H1 (cell line): Measurements from ENCODE around the gene MGME1. TPM values are rescaled to one million over a fixed set of nuclear protein-coding genes. Genes with fewer than 3 reads are reported as not detected.

ENCODE experiments used
- BRCA1 ChIP-seq: IDR thresholded peaks from 2 replicates; pipeline ENCODE4 v1.6.1; 2012; ENCODE audit warnings: low read depth, low read length, improper control_type of control experiment
- FOSL1 ChIP-seq: IDR thresholded peaks from 2 replicates; pipeline ENCODE4 v1.6.1; 2011; ENCODE audit warnings: mild to moderate bottlenecking, low read depth, low read length, moderate library complexity; ENCODE audit not compliant: insufficient read depth
- HDAC2 ChIP-seq, 2 experiments: fragments of 300-600 bp in 1 of 2; sonication (generic) in 1 of 2; IDR thresholded peaks; 2 replicates each; pipeline ENCODE4 v1.6.1; 2011 to 2012; ENCODE audit warnings: low read depth in 2 of 2, low read length in 2 of 2, mild to moderate bottlenecking in 2 of 2, moderate library complexity in 2 of 2, borderline replicate concordance in 1 of 2, inconsistent platforms in 1 of 2
- MAFK ChIP-seq: IDR thresholded peaks from 2 replicates; pipeline ENCODE4 v1.6.1; 2012; ENCODE audit warnings: low read depth, mild to moderate bottlenecking, improper control_type of control experiment, low read length
- POLR2A ChIP-seq, 2 experiments: IDR thresholded peaks; 1 replicate in 1 of 2; 2 replicates in 1 of 2; pipeline ENCODE4 v1.6.1; 2011; ENCODE audit warnings: low read depth in 2 of 2, low read length in 2 of 2, mild to moderate bottlenecking in 2 of 2; ENCODE audit errors: control extremely low read depth in 1 of 2
- POLR2AphosphoS5 ChIP-seq: IDR thresholded peaks from 2 replicates; pipeline ENCODE4 v1.6.1; 2011; ENCODE audit warnings: low read depth, low read length
- SP1 ChIP-seq: IDR thresholded peaks from 2 replicates; pipeline ENCODE4 v1.6.1; 2011; ENCODE audit warnings: low read depth, low read length
- SRF ChIP-seq: IDR thresholded peaks from 2 replicates; pipeline ENCODE4 v1.6.1; 2011; ENCODE audit warnings: mild to moderate bottlenecking, low read depth, low read length, moderate library complexity
- ZNF274 ChIP-seq: IDR thresholded peaks from 2 replicates; pipeline ENCODE4 v1.7.0; 2012; ENCODE audit warnings: low read length, borderline replicate concordance; ENCODE audit errors: extremely low read depth
- polyA plus RNA-seq, 7 experiments: library from polyadenylated mRNA; depleted of rRNA in 3 of 7; stranded (reverse) in 5 of 7; unstranded in 2 of 7; fragments of >200 nt in 5 of 7; fragments of 200-250 nt in 2 of 7; gene quantifications; 1 replicate in 5 of 7; 2 replicates in 1 of 7; 4 replicates in 1 of 7; pipeline versions ENCODE4 v1.2.1 to v1.2.3, GENCODE V29; 2011 to 2013; ENCODE audit warnings: missing spikeins in 2 of 7, mixed read lengths in 2 of 7
- total RNA-seq: library from RNA; stranded (reverse); fragmentation: NEBNext Ultra II Directional; extraction: Animal tissue kit (Norgen Biotek cat#: 25700); gene quantifications from 2 replicates; pipeline ENCODE4 v1.2.1, GENCODE V29; 2021
- TF ChIP-seq, protein P1 (sequence below): fragments of 300-600 bp; sonication (generic); IDR thresholded peaks from 2 replicates; pipeline ENCODE4 v1.7.1; 2012; ENCODE audit warnings: low read length, moderate library complexity, mild to moderate bottlenecking, inconsistent platforms; ENCODE audit not compliant: insufficient replicate concordance

Gene MGME1
- total and polyA plus RNA-seq, 2 of the 8 experiments (the other 6 are each of a cell fraction or from before 2014, with no cell fraction given) = 27.7 to 59.0 TPM

DNA sequence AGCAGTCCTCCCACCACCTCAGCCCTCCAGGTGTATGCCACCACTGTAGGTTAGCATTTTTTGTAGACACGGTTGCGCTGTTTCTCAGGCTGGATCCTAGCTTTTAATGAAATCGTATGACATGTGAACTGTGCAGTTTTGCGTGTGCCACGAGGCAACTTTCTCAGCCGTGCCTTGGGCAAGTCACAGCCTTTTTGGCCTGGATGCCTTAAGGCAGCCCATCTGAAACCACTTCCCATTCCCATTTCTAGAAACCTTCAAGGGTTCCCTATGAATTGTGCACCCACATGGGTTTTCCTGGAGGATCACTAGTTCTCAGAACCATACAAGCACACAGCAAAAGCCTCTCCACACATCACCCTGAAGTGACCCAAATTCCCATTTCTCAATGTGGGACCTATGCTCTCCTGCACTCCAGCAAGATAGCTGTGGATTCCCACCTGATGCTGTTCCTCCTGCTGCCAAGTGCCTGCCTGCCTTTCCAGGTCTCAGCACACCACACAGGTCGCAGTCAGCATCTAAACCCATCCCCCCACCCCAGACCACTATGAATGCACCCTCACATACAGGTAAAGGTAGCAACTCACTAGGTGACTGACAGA lies 29.1 kb upstream of the MGME1 start (continued):
- TF ChIP-seq, protein P1, sequence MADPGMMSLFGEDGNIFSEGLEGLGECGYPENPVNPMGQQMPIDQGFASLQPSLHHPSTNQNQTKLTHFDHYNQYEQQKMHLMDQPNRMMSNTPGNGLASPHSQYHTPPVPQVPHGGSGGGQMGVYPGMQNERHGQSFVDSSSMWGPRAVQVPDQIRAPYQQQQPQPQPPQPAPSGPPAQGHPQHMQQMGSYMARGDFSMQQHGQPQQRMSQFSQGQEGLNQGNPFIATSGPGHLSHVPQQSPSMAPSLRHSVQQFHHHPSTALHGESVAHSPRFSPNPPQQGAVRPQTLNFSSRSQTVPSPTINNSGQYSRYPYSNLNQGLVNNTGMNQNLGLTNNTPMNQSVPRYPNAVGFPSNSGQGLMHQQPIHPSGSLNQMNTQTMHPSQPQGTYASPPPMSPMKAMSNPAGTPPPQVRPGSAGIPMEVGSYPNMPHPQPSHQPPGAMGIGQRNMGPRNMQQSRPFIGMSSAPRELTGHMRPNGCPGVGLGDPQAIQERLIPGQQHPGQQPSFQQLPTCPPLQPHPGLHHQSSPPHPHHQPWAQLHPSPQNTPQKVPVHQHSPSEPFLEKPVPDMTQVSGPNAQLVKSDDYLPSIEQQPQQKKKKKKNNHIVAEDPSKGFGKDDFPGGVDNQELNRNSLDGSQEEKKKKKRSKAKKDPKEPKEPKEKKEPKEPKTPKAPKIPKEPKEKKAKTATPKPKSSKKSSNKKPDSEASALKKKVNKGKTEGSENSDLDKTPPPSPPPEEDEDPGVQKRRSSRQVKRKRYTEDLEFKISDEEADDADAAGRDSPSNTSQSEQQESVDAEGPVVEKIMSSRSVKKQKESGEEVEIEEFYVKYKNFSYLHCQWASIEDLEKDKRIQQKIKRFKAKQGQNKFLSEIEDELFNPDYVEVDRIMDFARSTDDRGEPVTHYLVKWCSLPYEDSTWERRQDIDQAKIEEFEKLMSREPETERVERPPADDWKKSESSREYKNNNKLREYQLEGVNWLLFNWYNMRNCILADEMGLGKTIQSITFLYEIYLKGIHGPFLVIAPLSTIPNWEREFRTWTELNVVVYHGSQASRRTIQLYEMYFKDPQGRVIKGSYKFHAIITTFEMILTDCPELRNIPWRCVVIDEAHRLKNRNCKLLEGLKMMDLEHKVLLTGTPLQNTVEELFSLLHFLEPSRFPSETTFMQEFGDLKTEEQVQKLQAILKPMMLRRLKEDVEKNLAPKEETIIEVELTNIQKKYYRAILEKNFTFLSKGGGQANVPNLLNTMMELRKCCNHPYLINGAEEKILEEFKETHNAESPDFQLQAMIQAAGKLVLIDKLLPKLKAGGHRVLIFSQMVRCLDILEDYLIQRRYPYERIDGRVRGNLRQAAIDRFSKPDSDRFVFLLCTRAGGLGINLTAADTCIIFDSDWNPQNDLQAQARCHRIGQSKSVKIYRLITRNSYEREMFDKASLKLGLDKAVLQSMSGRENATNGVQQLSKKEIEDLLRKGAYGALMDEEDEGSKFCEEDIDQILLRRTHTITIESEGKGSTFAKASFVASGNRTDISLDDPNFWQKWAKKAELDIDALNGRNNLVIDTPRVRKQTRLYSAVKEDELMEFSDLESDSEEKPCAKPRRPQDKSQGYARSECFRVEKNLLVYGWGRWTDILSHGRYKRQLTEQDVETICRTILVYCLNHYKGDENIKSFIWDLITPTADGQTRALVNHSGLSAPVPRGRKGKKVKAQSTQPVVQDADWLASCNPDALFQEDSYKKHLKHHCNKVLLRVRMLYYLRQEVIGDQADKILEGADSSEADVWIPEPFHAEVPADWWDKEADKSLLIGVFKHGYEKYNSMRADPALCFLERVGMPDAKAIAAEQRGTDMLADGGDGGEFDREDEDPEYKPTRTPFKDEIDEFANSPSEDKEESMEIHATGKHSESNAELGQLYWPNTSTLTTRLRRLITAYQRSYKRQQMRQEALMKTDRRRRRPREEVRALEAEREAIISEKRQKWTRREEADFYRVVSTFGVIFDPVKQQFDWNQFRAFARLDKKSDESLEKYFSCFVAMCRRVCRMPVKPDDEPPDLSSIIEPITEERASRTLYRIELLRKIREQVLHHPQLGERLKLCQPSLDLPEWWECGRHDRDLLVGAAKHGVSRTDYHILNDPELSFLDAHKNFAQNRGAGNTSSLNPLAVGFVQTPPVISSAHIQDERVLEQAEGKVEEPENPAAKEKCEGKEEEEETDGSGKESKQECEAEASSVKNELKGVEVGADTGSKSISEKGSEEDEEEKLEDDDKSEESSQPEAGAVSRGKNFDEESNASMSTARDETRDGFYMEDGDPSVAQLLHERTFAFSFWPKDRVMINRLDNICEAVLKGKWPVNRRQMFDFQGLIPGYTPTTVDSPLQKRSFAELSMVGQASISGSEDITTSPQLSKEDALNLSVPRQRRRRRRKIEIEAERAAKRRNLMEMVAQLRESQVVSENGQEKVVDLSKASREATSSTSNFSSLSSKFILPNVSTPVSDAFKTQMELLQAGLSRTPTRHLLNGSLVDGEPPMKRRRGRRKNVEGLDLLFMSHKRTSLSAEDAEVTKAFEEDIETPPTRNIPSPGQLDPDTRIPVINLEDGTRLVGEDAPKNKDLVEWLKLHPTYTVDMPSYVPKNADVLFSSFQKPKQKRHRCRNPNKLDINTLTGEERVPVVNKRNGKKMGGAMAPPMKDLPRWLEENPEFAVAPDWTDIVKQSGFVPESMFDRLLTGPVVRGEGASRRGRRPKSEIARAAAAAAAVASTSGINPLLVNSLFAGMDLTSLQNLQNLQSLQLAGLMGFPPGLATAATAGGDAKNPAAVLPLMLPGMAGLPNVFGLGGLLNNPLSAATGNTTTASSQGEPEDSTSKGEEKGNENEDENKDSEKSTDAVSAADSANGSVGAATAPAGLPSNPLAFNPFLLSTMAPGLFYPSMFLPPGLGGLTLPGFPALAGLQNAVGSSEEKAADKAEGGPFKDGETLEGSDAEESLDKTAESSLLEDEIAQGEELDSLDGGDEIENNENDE = no peak
- TF ChIP-seq ZNF274 (no peak), SP1 (no peak), POLR2A (IDR thresholded peaks at IDR 0.05; ENCODE audit: control extremely low read depth in 1 of 2, low read depth in 2 of 2, low read length in 2 of 2) (peak in 1 of 2 experiments; percentile 52; a peak in 1 of 3 replicates), SRF (no peak), FOSL1 (no peak), BRCA1 (no peak), POLR2AphosphoS5 (peak; percentile 82), MAFK (no peak), HDAC2 (IDR thresholded peaks at IDR 0.05; ENCODE audit: borderline replicate concordance in 1 of 2, low read depth in 2 of 2, low read length in 2 of 2) (no peak)
- TF ChIP-seq, all 59 proteins: peak for 2
